ENCODE results near the gene CREB3. TPM values are rescaled to one million over a fixed set of nuclear protein-coding genes. Genes with fewer than 3 reads are reported as not detected.

Gene CREB3
- total RNA-seq, 1 experiment from 2014 or later = 34.8 TPM

- POLR2A ChIA-PET (ENCODE audit: unreplicated experiment) = no interaction called here
- peaks cover 49% of the 10 kb centered on the region for H3K36me3 ChIP-seq (ENCODE audit: low read depth, low read length)
- TF ChIP-seq EZH2phosphoT487 (IDR thresholded peaks at IDR 0.05; ENCODE audit: borderline replicate concordance, low read length) = no peak
- no peak for TF ChIP-seq CTCF (conservative IDR thresholded peaks at IDR 0.05; ENCODE audit: low read depth, low read length)
- no peak for TF ChIP-seq EZH2 (IDR thresholded peaks at IDR 0.05; ENCODE audit: low read length, unreplicated experiment)
These were observed 20.7 kb upstream of the CREB3 start for GRCh38 chr9:35711501-35712428.

DNA sequence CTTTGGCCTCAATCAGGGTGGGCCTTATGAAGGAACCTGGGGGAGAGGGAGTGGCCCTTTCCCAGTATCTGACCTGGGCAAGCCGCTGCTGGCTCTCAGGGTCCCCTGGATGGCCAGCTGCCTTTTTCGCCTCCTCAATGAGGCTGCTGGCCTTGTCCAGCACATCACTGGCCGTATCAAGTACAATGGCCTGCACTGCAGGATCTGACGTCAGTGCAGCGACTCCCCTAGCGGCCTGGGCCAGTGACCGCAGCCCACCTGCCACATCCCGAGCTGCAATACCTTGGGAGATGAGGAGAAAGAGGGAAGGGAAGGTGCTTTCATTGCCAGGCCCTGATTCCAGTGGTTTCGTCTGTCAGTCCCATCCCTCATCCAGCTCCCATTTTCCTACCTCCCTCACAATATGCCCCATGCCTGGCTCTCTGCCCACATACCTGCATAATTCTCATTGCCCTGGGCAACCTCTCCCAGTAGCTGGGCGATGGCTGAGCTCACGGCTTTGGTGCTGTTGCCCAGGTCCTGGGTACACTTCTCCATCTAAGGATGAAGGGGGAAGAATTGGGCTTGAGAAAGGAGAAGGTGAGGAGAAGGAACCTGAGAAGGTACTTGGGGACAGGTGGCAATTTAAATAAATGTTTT lies 19.6 kb upstream of the CREB3 start:
- no TSS peak for BruUV-seq (replicated peaks)
- POLR2A ChIA-PET (ENCODE audit: unreplicated experiment) = no interaction called here
- H3K4me2 ChIP-seq (ENCODE audit: low read length) = no peak overlapping the region
- no peak for ATAC-seq
- no peak overlapping the region for H2AFZ ChIP-seq (ENCODE audit: low read length)
- H3K9ac ChIP-seq (ENCODE audit: low read length) = no peak overlapping the region
- no peak overlapping the region for H3K27ac ChIP-seq (ENCODE audit: low read length)
- no peaks in the 10 kb centered on the region for H3F3A ChIP-seq (ENCODE audit: low read length, unreplicated experiment)
- no peak for TF ChIP-seq EZH2phosphoT487 (IDR thresholded peaks at IDR 0.05; ENCODE audit: borderline replicate concordance, low read length)
- no peak for TF ChIP-seq CTCF (conservative IDR thresholded peaks at IDR 0.05; ENCODE audit: low read depth, low read length)
- no peak for TF ChIP-seq EZH2 (IDR thresholded peaks at IDR 0.05; ENCODE audit: low read length, unreplicated experiment)
- H3K9me2 ChIP-seq (replicated peaks; ENCODE audit: low read length) = no peaks in the 10 kb centered on the region
- H4K20me1 ChIP-seq (ENCODE audit: low read length) = no peaks in the 10 kb centered on the region
- H3K27me3 ChIP-seq (ENCODE audit: low read length) = no peaks in the 10 kb centered on the region
- no peaks in the 10 kb centered on the region for H3K9me3 ChIP-seq (ENCODE audit: low read length)
- CTCF ChIA-PET = interaction anchor here (0.7 kb wide), 1 partner anchor 48 kb away, joined by 9 read pairs; no protein-coding TSS in a partner anchor
- H3K79me2 ChIP-seq (ENCODE audit: low read length) = no peaks in the 10 kb centered on the region
- H3K4me3 ChIP-seq (ENCODE audit: low read length) = no peak overlapping the region
- intact Hi-C loops (cut with micrococcal nuclease) = no loop called here
- peaks cover 51% of the 10 kb centered on the region for H3K36me3 ChIP-seq (ENCODE audit: low read depth, low read length)
- no peaks in the 10 kb centered on the region for H3K4me1 ChIP-seq (ENCODE audit: insufficient read depth, low read length)
- DNase-seq = no peak

More at GRCh38 chr9:35711501-35712428, 20.7 kb upstream of the CREB3 start:
- H2AFZ ChIP-seq (ENCODE audit: low read length) = no peak overlapping the region
- H3K9me2 ChIP-seq (replicated peaks; ENCODE audit: low read length) = no peaks in the 10 kb centered on the region
- no peaks in the 10 kb centered on the region for H3K9me3 ChIP-seq (ENCODE audit: low read length)
- no peaks in the 10 kb centered on the region for H3K27me3 ChIP-seq (ENCODE audit: low read length)
- H3K9ac ChIP-seq (ENCODE audit: low read length) = no peak overlapping the region
- H3K27ac ChIP-seq (ENCODE audit: low read length) = no peak overlapping the region
- 0 out of 2 replicates have a peak, but pooled peaks have one; percentile 22 for ATAC-seq
- no peaks in the 10 kb centered on the region for H3K79me2 ChIP-seq (ENCODE audit: low read length)
- H3K4me2 ChIP-seq (ENCODE audit: low read length) = no peak overlapping the region
- no peak overlapping the region for H3K4me3 ChIP-seq (ENCODE audit: low read length)
- BruUV-seq (replicated peaks) = no TSS peak
- intact Hi-C loops (cut with micrococcal nuclease) = no loop called here
- H4K20me1 ChIP-seq (ENCODE audit: low read length) = no peaks in the 10 kb centered on the region
- no peaks in the 10 kb centered on the region for H3F3A ChIP-seq (ENCODE audit: low read length, unreplicated experiment)
- CTCF ChIA-PET = no interaction called here
- no peaks in the 10 kb centered on the region for H3K4me1 ChIP-seq (ENCODE audit: insufficient read depth, low read length)
- DNase-seq = peak; percentile 49
